GM18951 (cell line): ENCODE data around the gene CCDC18.
"Not testable (repeated sequence)": the region's sequence is repeated elsewhere in the genome, so short reads cannot be mapped to it uniquely, and the experiment has no call there.

ENCODE experiments used
- POLR2A ChIP-seq: IDR thresholded peaks from 4 replicates; pipeline ENCODE4 v1.6.1; 2011; ENCODE audit warnings: mild to moderate bottlenecking; ENCODE audit not compliant: insufficient read length, insufficient read depth; ENCODE audit errors: extremely low read depth
- in situ Hi-C: fragments of 300-500 bp; cut with MboI; formaldehyde crosslinking; loops from one replicate; pipeline ENCODE4 v1.12.0; 2022; ENCODE audit warnings: low sequenced_read_pairs, mixed read lengths, inconsistent platforms; ENCODE audit not compliant: unreplicated experiment

CCDC18 gene

DNA sequence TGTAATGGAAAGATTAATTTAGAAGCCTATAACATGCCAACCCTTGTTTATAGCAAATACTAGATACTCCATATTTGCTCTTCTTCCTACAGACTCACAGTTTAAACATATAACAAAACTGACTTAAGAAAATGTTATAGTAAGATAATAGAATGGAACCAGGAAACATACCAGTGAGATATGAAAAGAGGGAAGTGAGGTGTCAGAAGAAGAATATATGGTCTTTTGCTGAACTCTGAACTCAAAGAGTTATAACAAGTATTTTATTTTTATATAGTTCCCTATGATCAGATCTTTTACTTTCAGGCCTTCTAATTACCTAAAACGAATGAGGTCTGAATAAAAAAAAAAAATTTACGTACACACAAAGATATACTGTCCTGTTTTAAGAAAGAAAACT, 21.2 kb upstream of the CCDC18 start:
- in situ Hi-C loops: no loop called here

DNA sequence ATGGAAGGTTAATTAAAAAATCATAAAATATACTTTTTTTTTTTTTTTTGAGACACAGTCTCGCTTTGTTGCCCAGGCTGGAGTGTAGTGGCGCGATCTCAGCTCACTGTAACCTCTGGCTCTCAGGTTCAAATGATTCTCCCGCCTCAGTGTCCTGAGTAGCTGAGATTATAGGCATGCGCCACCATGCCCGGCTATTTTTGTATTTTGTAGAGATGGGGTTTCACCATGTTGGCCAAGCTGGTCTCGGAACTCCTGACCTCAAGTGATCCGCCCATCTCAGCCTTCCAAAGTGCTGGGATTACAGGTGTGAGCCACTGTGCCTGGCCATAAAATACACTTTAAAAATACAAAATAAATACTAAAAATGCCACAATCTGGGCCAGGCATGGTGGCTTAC, 17.2 kb upstream of the CCDC18 start:
- in situ Hi-C loops: not testable (repeated sequence)

More for the DNA sequence above, 21.2 kb upstream of the CCDC18 start:
- no peak for TF ChIP-seq POLR2A

GRCh38 chr1:93164816-93165215, 15.7 kb upstream of the CCDC18 start:
- in situ Hi-C loops: no loop called here
- no peak for TF ChIP-seq POLR2A

DNA sequence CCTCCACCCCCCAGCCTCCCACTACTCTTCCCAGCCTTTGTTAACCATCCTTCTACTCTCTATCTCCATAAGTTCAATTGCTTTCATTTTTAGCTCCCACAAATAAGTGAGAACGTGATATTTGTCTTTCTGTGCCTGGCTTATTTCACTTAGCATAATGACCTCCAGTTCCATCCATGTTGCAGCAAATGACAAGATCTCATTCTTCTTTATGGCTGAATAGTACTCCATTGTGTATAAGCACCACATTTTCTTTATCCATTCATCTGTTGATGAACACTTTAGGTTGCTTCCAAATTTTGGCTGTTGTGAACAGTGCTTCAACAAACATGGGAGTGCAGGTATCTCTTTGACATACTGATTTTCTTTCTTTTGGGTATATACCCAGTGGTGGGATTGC, 14.6 kb upstream of the CCDC18 start:
- in situ Hi-C loops: not testable (repeated sequence)

- in situ Hi-C loops: no loop called here
- no peak for TF ChIP-seq POLR2A
Observed at GRCh38 chr1:93167006-93167405, 13.5 kb upstream of the CCDC18 start.

DNA sequence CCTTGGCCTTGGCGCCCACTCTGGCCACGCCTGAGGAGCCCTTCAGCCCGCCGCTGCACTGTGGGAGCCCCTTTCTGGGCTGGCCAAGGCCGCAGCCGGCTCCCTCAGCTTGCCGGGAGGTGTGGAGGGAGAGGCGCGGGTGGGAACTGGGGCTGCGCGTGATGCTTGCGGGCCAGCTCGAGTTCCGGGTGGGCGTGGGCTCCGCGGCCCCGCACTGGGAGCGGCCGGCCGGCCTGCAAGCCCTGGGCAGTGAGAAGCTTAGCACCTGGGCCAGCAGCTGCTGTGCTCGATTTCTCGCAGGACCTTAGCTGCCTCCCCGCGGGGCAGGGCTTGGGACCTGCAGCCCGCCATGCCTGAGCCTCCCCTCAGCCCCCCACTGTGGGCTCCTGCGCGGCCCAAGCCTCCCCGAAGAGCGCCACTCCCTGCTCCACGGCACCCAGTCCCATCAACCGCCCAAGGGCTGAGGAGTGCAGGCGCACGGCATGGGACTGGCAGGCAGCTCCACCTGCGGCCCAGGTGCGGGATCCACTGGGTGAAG, 10.3 kb upstream of the CCDC18 start:
- in situ Hi-C loops: not testable (repeated sequence)

GRCh38 chr1:93171549-93172034, 8.9 kb upstream of the CCDC18 start:
- no peak for TF ChIP-seq POLR2A
- in situ Hi-C loops: no loop called here

DNA sequence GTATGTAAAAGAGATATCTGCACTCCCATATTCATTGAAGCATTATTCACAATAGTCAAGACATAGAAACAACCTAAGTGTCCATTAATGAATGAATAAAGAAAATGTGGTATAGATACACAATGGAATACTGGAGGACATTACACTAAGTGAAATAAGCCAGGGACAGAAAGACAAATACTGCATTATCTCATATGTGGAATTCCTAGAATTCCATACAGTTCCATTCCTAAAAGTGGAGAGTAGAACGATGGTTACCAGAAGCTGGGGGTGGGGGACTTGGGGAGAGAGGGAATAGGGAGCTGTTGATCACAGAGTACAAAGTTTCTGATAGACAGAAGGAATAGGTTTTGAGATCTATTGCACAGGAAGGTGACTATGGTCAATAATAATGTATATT, 7.7 kb upstream of the CCDC18 start:
- TF ChIP-seq POLR2A: no peak
- in situ Hi-C loops: no loop called here

- in situ Hi-C loops: not testable (repeated sequence)
Observed at GRCh38 chr1:93174638-93175037, 5.9 kb upstream of the CCDC18 start.

GRCh38 chr1:93177991-93178390, 2.5 kb upstream of the CCDC18 start:
- in situ Hi-C loops: no loop called here
- TF ChIP-seq POLR2A: no peak

- in situ Hi-C loops: no loop called here
- TF ChIP-seq POLR2A: no peak
Observed at GRCh38 chr1:93178418-93178817, 2.1 kb upstream of the CCDC18 start.

- peak; percentile 79 for TF ChIP-seq POLR2A
- in situ Hi-C loops: no loop called here
Observed at GRCh38 chr1:93179886-93180722, 420 bp upstream of the CCDC18 start, which contains the start of gene TMED5. TMED5 (minus strand) TSS chr1:93180413; CDS start chr1:93180242, 171 bp downstream.

- in situ Hi-C loops: no loop called here
Observed at GRCh38 chr1:93186667-93187066, 6.1 kb downstream of the CCDC18 start.

GRCh38 chr1:93190432-93190831, 9.9 kb downstream of the CCDC18 start:
- no peak for TF ChIP-seq POLR2A
- in situ Hi-C loops: no loop called here

More at GRCh38 chr1:93186667-93187066, 6.1 kb downstream of the CCDC18 start:
- TF ChIP-seq POLR2A: no peak
